Measurements from ENCODE around the gene SYT10.

- TF ChIP-seq GATA3 (IDR thresholded peaks at IDR 0.05; ENCODE audit: low read depth, low read length) (no peak), GATA2 (IDR thresholded peaks at IDR 0.05; ENCODE audit: low read depth, low read length) (no peak)
Observed at GRCh38 chr12:33383503-33383902, 56.1 kb downstream of the SYT10 start.

All from SH-SY5Y (cell line).